Aorta (tissue), 5 donors: ENCODE data around the gene MUC7. TPM values are rescaled to one million over a fixed set of nuclear protein-coding genes. Genes with fewer than 3 reads are reported as not detected.

Experiments
- ATAC-seq: fragments of 200-7000 bp; cut with Tn5 transposase; one replicate; pipeline ENCODE4 v1.9.1; 2022; ENCODE audit warnings: moderate library complexity; ENCODE audit not compliant: low FRiP score
- DNase-seq, 2 donors: peaks; one replicate each; pipeline ENCODE4 v3.0.0-alpha.2; 2020
- H3K27ac ChIP-seq, 2 donors: one replicate each; pipeline ENCODE4 v1.5.1; 2013; ENCODE audit warnings: low read length in 2 of 2, mild to moderate bottlenecking in 2 of 2, moderate library complexity in 2 of 2, control low read depth in 1 of 2, inconsistent platforms in 1 of 2, low read depth in 1 of 2
- H3K27me3 ChIP-seq, 2 donors: one replicate each; pipeline ENCODE4 v1.6.1; 2013; ENCODE audit warnings: control low read depth in 1 of 2, low read length in 1 of 2, mild to moderate bottlenecking in 1 of 2, moderate library complexity in 1 of 2; ENCODE audit not compliant: insufficient read depth in 2 of 2, control insufficient read depth in 1 of 2
- H3K36me3 ChIP-seq, 2 donors: one replicate each; pipeline ENCODE4 v1.6.1; 2013; ENCODE audit warnings: control low read depth in 1 of 2, low read length in 1 of 2, mild to moderate bottlenecking in 1 of 2; ENCODE audit not compliant: insufficient read depth in 2 of 2, control insufficient read depth in 1 of 2
- H3K4me1 ChIP-seq, 2 donors: one replicate each; pipeline ENCODE4 v1.6.1; 2013; ENCODE audit warnings: low read length in 2 of 2, control low read depth in 1 of 2, mild to moderate bottlenecking in 1 of 2, moderate library complexity in 1 of 2; ENCODE audit not compliant: insufficient read depth in 2 of 2, control insufficient read depth in 1 of 2
- H3K4me3 ChIP-seq, 2 donors: one replicate each; pipeline ENCODE4 v1.5.1; 2013; ENCODE audit warnings: low read length in 2 of 2, control low read depth in 1 of 2, mild to moderate bottlenecking in 1 of 2
- H3K9me3 ChIP-seq: one replicate; pipeline ENCODE4 v1.6.1; 2013; ENCODE audit warnings: mild to moderate bottlenecking, low read length; ENCODE audit not compliant: control insufficient read depth
- WGBS, 2 donors: extraction: QIAGEN DNeasy Blood & Tissue Kit; methylation state at CpG; one replicate each; pipeline ENCODE4 v1.1.7; 2013; 5-methylcytosine and 5-hydroxymethylcytosine counted together
- intact Hi-C, 2 donors: fragments of 100-400 bp; cut with DNase I; formaldehyde crosslinking; loops; one replicate each; pipeline versions ENCODE4 v1.14.2 to v1.15.0; 2022
- polyA plus RNA-seq, 2 donors: library from polyadenylated mRNA; stranded (reverse); fragments of 200-250 nt; gene quantifications; one replicate each; pipeline ENCODE4 v1.2.3, GENCODE V29; 2013
- total RNA-seq, 2 donors: library from RNA; stranded (reverse); fragmentation: NEBNext Ultra II Directional; extraction: Animal tissue kit (Norgen Biotek cat#: 25700); gene quantifications; one replicate each; pipeline ENCODE4 v1.2.1, GENCODE V29; 2021
- donor health status: healthy with polysubstance abuse.
- donor health status: Bipolar disorder and iron deficiency.
- donor health status: DM: no; HTN: no; CAD: no.
- donor health status: DM: no; HTN: no; CAD: no.
- donor health status: DM: yes; HTN: yes; CAD: no.

MUC7 gene
- total and polyA plus RNA-seq, 4 donors, result not detected

GRCh38 chr4:70518269-70518668 lies 46.3 kb downstream of the MUC7 start, which contains the start of gene AMTN:
Gene AMTN (plus strand): TSS chr4:70518569. CDS start chr4:70518778, 209 bp downstream.
- 59 to 67% methylated on average over 2 of the region's 2 CpGs for WGBS, 2 donors
- no peak within 1 kb of the TSS for H3K4me3 ChIP-seq
- no peak for DNase-seq
- H3K27me3 ChIP-seq, result no peaks in the 10 kb centered on the region
- no peaks in the 10 kb centered on the region for H3K4me1 ChIP-seq
- ATAC-seq, result no peak
- no peak within 1 kb of the TSS for H3K27ac ChIP-seq
- intact Hi-C loops, result no loop called here
- H3K9me3 ChIP-seq, result peaks cover 2% of the 10 kb centered on the region
- H3K36me3 ChIP-seq, result no peaks in the 10 kb centered on the region

- 37 to 50% methylated on average over 3 of the region's 3 CpGs for WGBS, 2 donors
- H3K4me1 ChIP-seq, result no peaks in the 10 kb centered on the region
- H3K36me3 ChIP-seq, result no peaks in the 10 kb centered on the region
- H3K27ac ChIP-seq, result no peak overlapping the region
- H3K4me3 ChIP-seq, result no peak overlapping the region
- intact Hi-C loops, result no loop called here
- no peaks in the 10 kb centered on the region for H3K27me3 ChIP-seq
- H3K9me3 ChIP-seq, result peaks cover 2% of the 10 kb centered on the region
- no peak for DNase-seq
- ATAC-seq, result no peak
Observed at GRCh38 chr4:70518716-70519115, 46.7 kb downstream of the MUC7 start.

GRCh38 chr4:70522626-70523025 lies 50.6 kb downstream of the MUC7 start:
- 86 to 87% methylated on average over 7 of the region's 7 CpGs for WGBS, 2 donors
- H3K27me3 ChIP-seq, result no peaks in the 10 kb centered on the region
- DNase-seq (no peak), ATAC-seq (no peak)
- H3K9me3 ChIP-seq, result no peaks in the 10 kb centered on the region
- no peak overlapping the region for H3K27ac ChIP-seq
- intact Hi-C loops, result no loop called here
- H3K4me1 ChIP-seq, result no peaks in the 10 kb centered on the region
- no peaks in the 10 kb centered on the region for H3K36me3 ChIP-seq
- H3K4me3 ChIP-seq, result no peak overlapping the region

- Histone ChIP-seq H3K4me3 (no peak overlapping the region), H3K4me1 (no peaks in the 10 kb centered on the region), H3K36me3 (no peaks in the 10 kb centered on the region), H3K27me3 (no peaks in the 10 kb centered on the region), H3K9me3 (no peaks in the 10 kb centered on the region), H3K27ac (no peak overlapping the region)
- intact Hi-C loops, result no loop called here
- ATAC-seq, result no peak
- DNase-seq, result no peak
- 79 to 86% methylated on average over 5 of the region's 5 CpGs for WGBS, 2 donors
Observed at GRCh38 chr4:70530997-70531396, 59.0 kb downstream of the MUC7 start.

GRCh38 chr4:70531981-70532380 lies 60.0 kb downstream of the MUC7 start:
- DNase-seq, result no peak
- 63 to 78% methylated on average over 2 of the region's 2 CpGs for WGBS, 2 donors
- H3K36me3 ChIP-seq, result no peaks in the 10 kb centered on the region
- no peak overlapping the region for H3K4me3 ChIP-seq
- intact Hi-C loops, result no loop called here
- no peak overlapping the region for H3K27ac ChIP-seq
- no peaks in the 10 kb centered on the region for H3K9me3 ChIP-seq
- ATAC-seq, result no peak
- H3K27me3 ChIP-seq, result no peaks in the 10 kb centered on the region
- no peaks in the 10 kb centered on the region for H3K4me1 ChIP-seq

Other genes starting within 250 kb of the MUC7 start
- not detected for gene FDCSP, start 246.1 kb upstream of the MUC7 start, total RNA-seq
- not detected for gene FDCSP, start 246.1 kb upstream of the MUC7 start, polyA plus RNA-seq
- gene CSN3, start 229.6 kb upstream of the MUC7 start, total RNA-seq, result not detected
- gene CSN3, start 229.6 kb upstream of the MUC7 start, polyA plus RNA-seq, result not detected
- gene CABS1, start 137.2 kb upstream of the MUC7 start, total RNA-seq, result not detected
- gene CABS1, start 137.2 kb upstream of the MUC7 start, polyA plus RNA-seq, result under 1 TPM in 1 of 2 donors, not detected in 1; 0.05 TPM
- not detected for gene SMR3A, start 111.4 kb upstream of the MUC7 start, total RNA-seq
- not detected for gene SMR3A, start 111.4 kb upstream of the MUC7 start, polyA plus RNA-seq
- gene SMR3B, start 89.1 kb upstream of the MUC7 start, total RNA-seq, result not detected
- not detected for gene SMR3B, start 89.1 kb upstream of the MUC7 start, polyA plus RNA-seq
- not detected for gene OPRPN, start 74.3 kb upstream of the MUC7 start, total RNA-seq
- not detected for gene OPRPN, start 74.3 kb upstream of the MUC7 start, polyA plus RNA-seq
- not detected for gene AMTN, start 46.4 kb downstream of the MUC7 start, total RNA-seq
- gene AMTN, start 46.4 kb downstream of the MUC7 start, polyA plus RNA-seq, result not detected
- not detected for gene AMBN, start 120.1 kb downstream of the MUC7 start, total RNA-seq
- gene AMBN, start 120.1 kb downstream of the MUC7 start, polyA plus RNA-seq, result not detected
- under 1 TPM in 1 of 2 donors, not detected in 1; 0.19 TPM for gene ENAM, start 156.5 kb downstream of the MUC7 start, total RNA-seq
- not detected for gene ENAM, start 156.5 kb downstream of the MUC7 start, polyA plus RNA-seq
- gene JCHAIN, start 194.3 kb downstream of the MUC7 start, total RNA-seq, result 10 to 100 TPM in 1 of 2 donors, 1 to 10 TPM in 1; 8.0 to 33.8 TPM
- 10 to 100 TPM in 1 of 2 donors, 1 to 10 TPM in 1; 2.7 to 23.3 TPM for gene JCHAIN, start 194.3 kb downstream of the MUC7 start, polyA plus RNA-seq
- 10 to 100 TPM; 22.0 to 25.0 TPM for gene UTP3, start 216.3 kb downstream of the MUC7 start, total RNA-seq
- 10 to 100 TPM; 17.6 to 22.9 TPM for gene UTP3, start 216.3 kb downstream of the MUC7 start, polyA plus RNA-seq
- gene RUFY3, start 249.8 kb downstream of the MUC7 start, total RNA-seq, result 10 to 100 TPM; 48.5 to 96.9 TPM
- gene RUFY3, start 249.8 kb downstream of the MUC7 start, polyA plus RNA-seq, result 10 to 100 TPM in 1 of 2 donors, 1 to 10 TPM in 1; 7.4 to 35.7 TPM